Measurements from ENCODE around the gene ATP1A1.

The ATP1A1 gene

DNA sequence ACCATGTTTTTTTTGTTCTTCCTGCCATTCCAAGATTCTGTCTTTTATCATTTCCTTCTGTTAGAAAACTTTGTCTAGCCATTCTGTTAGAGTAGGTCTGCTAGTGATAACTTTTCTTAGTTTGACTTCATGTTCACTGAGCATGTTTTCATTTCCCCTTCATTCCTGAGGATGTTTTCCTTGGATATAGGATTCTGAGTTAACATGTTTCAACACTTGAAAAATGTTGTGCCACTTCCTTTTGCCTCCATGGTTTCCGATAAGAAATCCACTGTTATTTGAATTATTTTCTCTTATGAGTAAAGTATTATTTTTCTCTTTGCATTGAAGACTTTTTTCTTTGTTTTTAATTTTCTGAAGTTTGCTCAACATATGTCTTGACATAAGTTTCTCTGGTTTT lies 66.7 kb downstream of the ATP1A1 start:
- TF ChIP-seq, protein P1, sequence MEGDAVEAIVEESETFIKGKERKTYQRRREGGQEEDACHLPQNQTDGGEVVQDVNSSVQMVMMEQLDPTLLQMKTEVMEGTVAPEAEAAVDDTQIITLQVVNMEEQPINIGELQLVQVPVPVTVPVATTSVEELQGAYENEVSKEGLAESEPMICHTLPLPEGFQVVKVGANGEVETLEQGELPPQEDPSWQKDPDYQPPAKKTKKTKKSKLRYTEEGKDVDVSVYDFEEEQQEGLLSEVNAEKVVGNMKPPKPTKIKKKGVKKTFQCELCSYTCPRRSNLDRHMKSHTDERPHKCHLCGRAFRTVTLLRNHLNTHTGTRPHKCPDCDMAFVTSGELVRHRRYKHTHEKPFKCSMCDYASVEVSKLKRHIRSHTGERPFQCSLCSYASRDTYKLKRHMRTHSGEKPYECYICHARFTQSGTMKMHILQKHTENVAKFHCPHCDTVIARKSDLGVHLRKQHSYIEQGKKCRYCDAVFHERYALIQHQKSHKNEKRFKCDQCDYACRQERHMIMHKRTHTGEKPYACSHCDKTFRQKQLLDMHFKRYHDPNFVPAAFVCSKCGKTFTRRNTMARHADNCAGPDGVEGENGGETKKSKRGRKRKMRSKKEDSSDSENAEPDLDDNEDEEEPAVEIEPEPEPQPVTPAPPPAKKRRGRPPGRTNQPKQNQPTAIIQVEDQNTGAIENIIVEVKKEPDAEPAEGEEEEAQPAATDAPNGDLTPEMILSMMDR (IDR thresholded peaks at IDR 0.05) = no peak

DNA sequence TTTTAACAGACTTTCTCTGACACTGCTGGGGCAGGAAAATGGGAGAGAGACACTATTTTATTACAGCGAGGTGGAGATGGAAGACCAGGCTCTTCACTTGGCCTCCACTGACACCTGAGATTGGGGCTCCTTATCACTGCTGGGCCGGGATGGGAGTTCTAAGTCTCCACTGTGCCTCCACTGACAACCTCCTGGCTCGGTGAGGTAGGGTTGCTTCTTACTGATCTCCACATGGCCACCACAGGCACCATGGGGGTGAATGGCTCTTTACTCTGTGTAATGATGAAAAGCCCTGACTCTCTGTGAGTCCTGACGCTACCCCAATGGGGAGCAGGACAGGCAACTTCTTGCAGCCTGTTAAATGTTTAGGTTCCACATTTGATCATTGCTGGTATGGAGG lies 67.7 kb downstream of the ATP1A1 start:
- TF ChIP-seq, protein P1 (IDR thresholded peaks at IDR 0.05) = no peak

DNA sequence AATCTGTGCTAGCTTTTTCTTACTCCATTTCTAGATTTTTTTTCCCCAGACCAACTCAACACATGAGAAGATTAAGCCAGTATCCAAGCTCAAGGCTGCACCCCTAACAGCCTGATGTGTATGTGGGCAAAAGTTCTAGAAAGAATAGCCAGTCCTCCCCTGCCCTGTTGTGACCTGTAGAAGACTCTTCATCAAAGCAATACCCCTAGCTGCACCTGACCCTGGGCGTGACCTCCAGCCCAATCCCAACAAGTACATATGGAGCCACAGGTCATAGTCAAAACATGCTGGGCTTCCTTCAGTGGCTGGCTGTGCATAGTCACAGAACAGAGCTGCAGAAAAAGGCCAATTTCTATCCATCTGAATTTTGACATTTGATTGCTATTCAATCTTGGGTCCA lies 72.5 kb downstream of the ATP1A1 start:
- TF ChIP-seq, protein P1 (IDR thresholded peaks at IDR 0.05) = no peak

DNA sequence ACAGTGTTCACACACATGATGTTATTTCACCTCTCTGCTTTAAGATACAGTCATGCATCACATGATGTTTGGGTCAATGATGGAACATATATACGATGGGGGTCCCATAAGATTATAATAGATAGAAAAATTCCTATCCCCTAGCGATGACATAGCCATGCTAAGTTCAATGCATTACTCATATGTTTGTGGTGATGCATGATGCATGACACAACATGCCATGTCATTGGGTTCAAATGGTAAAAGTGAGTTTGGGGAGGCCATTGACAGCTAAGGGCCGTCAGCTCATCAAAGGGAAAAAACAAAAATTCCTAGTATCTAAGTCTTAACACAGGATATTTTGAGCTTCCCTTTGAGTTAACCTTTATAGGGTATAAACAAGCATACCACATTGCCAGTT lies 73.6 kb downstream of the ATP1A1 start:
- TF ChIP-seq, protein P1 (IDR thresholded peaks at IDR 0.05) = no peak

GRCh38 chr1:116448785-116449385 lies 75.8 kb downstream of the ATP1A1 start:
- TF ChIP-seq, protein P1 (IDR thresholded peaks at IDR 0.05) = no peak

GRCh38 chr1:116449578-116449977 lies 76.5 kb downstream of the ATP1A1 start:
- TF ChIP-seq, protein P1 (IDR thresholded peaks at IDR 0.05) = no peak

DNA sequence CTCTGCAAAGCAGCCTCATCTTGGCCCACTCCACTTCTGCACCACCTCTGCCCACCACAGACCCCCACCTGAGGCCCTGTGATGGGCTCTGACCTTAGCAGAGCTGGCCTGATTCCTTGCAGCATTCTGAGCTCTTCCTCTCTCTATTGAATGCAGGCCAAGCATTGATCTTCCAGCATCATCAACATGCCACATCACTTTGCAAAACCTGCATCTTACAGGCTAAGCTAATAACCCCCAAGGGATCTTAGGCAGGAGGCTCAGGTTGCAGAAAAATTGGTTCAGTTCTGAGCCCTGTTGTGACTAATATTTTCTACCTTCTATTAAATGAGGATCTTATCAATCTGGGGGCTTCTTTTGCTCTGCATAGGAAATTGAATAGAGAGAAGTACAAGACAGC lies 78.7 kb downstream of the ATP1A1 start:
- TF ChIP-seq, protein P1 (IDR thresholded peaks at IDR 0.05) = no peak

DNA sequence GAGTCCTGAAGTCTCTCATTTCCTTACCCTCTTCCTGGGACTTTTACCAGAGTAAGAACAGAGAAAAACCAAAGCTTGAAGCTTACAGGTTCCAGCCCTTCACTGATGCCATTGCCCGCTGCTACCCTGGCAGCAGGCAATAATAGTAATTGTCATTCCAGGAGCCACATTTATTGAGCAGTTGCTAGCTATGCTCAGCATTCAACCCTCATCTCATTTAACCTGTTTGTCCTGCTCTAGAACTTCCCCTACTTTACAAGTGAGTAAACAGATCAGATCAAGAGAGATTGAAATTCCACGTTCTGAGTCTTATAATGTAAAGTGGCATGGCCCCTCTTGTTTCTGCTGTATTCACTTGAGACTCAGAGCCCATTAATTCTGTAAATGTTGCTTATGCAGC lies 80.4 kb downstream of the ATP1A1 start:
- TF ChIP-seq, protein P1 (IDR thresholded peaks at IDR 0.05) = no peak

Measured in LNCAP (cell line).